Loucy (cell line): ENCODE measurements around the gene SUSD2.

ENCODE experiments used
- H2AFZ ChIP-seq: fragments of 200-600 bp; sonication (generic); 2 replicates; pipeline ENCODE4 v1.6.0; 2016; ENCODE audit warnings: antibody characterized with exemption, mild to moderate bottlenecking, low read length, moderate library complexity
- H3F3A ChIP-seq: fragments of 200-600 bp; 2 replicates; pipeline ENCODE4 v1.6.0; 2016; ENCODE audit warnings: antibody characterized with exemption, low read depth, mild to moderate bottlenecking
- H3K27me3 ChIP-seq: fragments of 200-600 bp; sonication (generic); 2 replicates; pipeline ENCODE4 v1.6.1; 2014; ENCODE audit warnings: low read length, mild to moderate bottlenecking; ENCODE audit not compliant: insufficient read depth, poor library complexity, severe bottlenecking
- H3K36me3 ChIP-seq: fragments of 200-600 bp; sonication (generic); 2 replicates; pipeline ENCODE4 v1.6.1; 2016; ENCODE audit warnings: low read length; ENCODE audit not compliant: insufficient read depth
- H3K4me1 ChIP-seq: fragments of 200-600 bp; sonication (generic); 2 replicates; pipeline ENCODE4 v1.5.1; 2014; ENCODE audit warnings: low read length, mild to moderate bottlenecking; ENCODE audit not compliant: insufficient read depth, poor library complexity, severe bottlenecking
- H3K4me2 ChIP-seq: fragments of 200-600 bp; sonication (generic); 2 replicates; pipeline ENCODE4 v1.6.0; 2014; ENCODE audit warnings: antibody characterized with exemption, low read length, low read depth, mild to moderate bottlenecking; ENCODE audit not compliant: poor library complexity, severe bottlenecking
- H3K4me3 ChIP-seq: fragments of 200-600 bp; sonication (generic); 2 replicates; pipeline ENCODE4 v1.5.1; 2014; ENCODE audit warnings: low read length, mild to moderate bottlenecking, mixed read lengths; ENCODE audit not compliant: poor library complexity, severe bottlenecking
- H3K79me2 ChIP-seq: fragments of 200-600 bp; sonication (generic); 2 replicates; pipeline ENCODE4 v1.6.1; 2014; ENCODE audit warnings: low read length; ENCODE audit not compliant: insufficient read depth
- H3K9ac ChIP-seq: fragments of 200-600 bp; sonication (generic); 2 replicates; pipeline ENCODE4 v1.6.0; 2014; ENCODE audit warnings: mild to moderate bottlenecking, low read depth, low read length, moderate library complexity; ENCODE audit not compliant: poor library complexity, severe bottlenecking
- H3K9me2 ChIP-seq: fragments of 200-600 bp; sonication (generic); replicated peaks from 2 replicates; pipeline ENCODE4 v1.6.1; 2016; ENCODE audit warnings: low read depth, low read length, mixed read lengths
- H3K9me3 ChIP-seq: fragments of 200-600 bp; sonication (generic); 2 replicates; pipeline ENCODE4 v1.6.1; 2014; ENCODE audit warnings: mild to moderate bottlenecking, antibody characterized with exemption, low read length, low read depth; ENCODE audit not compliant: insufficient read depth
- H4K20me1 ChIP-seq: fragments of 200-600 bp; sonication (generic); 2 replicates; pipeline ENCODE4 v1.6.0; 2014; ENCODE audit warnings: antibody characterized with exemption, low read length, mild to moderate bottlenecking; ENCODE audit not compliant: insufficient read depth, poor library complexity, severe bottlenecking
- EZH2phosphoT487 ChIP-seq: fragments of 200-600 bp; IDR thresholded peaks from 2 replicates; pipeline ENCODE4 v1.6.1; 2018; ENCODE audit warnings: antibody characterized with exemption, mild to moderate bottlenecking, moderate library complexity, borderline replicate concordance
- TF ChIP-seq, protein P1 (sequence below): fragments of 200-600 bp; sonication (generic); conservative IDR thresholded peaks from 2 replicates; pipeline ENCODE4 v1.5.1; 2014; ENCODE audit warnings: mild to moderate bottlenecking, antibody characterized with exemption, low read length

SUSD2 gene

DNA sequence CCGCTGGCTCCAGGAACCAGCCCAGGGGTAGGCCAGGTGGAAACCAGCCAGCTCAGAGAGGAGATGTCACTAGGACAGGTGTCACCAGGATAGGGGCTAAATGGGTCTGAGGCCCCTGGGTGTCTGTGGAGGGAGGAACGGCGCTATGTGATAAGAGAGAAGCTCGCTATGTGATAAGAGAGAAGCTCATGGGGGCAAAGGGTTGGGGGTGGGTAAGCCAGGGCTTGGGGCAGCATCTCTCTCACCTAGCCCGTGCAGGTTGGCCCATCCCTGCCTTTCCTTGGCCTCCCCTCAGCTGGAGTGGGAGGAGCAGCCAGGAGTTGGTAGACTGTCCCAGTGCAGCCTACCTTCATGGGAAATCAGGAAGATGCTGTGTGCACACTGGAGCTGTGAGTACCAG lies 26.5 kb upstream of the SUSD2 start:
- Histone ChIP-seq H3K9ac (peak overlapping the region; percentile 81), H3K4me2 (peak overlapping the region; percentile 86), H2AFZ (no peak overlapping the region), H4K20me1 (peaks cover 24% of the 10 kb centered on the region), H3K36me3 (no peaks in the 10 kb centered on the region; the same call in 1 of the 2 replicates), H3K4me3 (peak overlapping the region; percentile 79), H3K4me1 (peaks cover 53% of the 10 kb centered on the region), H3K9me3 (no peaks in the 10 kb centered on the region), H3K27me3 (no peaks in the 10 kb centered on the region), H3K9me2 (no peaks in the 10 kb centered on the region), H3F3A (peaks cover 3% of the 10 kb centered on the region; the same call in 1 of the 2 replicates), H3K79me2 (peaks cover 54% of the 10 kb centered on the region)
- TF ChIP-seq, protein P1, sequence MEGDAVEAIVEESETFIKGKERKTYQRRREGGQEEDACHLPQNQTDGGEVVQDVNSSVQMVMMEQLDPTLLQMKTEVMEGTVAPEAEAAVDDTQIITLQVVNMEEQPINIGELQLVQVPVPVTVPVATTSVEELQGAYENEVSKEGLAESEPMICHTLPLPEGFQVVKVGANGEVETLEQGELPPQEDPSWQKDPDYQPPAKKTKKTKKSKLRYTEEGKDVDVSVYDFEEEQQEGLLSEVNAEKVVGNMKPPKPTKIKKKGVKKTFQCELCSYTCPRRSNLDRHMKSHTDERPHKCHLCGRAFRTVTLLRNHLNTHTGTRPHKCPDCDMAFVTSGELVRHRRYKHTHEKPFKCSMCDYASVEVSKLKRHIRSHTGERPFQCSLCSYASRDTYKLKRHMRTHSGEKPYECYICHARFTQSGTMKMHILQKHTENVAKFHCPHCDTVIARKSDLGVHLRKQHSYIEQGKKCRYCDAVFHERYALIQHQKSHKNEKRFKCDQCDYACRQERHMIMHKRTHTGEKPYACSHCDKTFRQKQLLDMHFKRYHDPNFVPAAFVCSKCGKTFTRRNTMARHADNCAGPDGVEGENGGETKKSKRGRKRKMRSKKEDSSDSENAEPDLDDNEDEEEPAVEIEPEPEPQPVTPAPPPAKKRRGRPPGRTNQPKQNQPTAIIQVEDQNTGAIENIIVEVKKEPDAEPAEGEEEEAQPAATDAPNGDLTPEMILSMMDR = no peak
- TF ChIP-seq EZH2phosphoT487 = no peak

DNA sequence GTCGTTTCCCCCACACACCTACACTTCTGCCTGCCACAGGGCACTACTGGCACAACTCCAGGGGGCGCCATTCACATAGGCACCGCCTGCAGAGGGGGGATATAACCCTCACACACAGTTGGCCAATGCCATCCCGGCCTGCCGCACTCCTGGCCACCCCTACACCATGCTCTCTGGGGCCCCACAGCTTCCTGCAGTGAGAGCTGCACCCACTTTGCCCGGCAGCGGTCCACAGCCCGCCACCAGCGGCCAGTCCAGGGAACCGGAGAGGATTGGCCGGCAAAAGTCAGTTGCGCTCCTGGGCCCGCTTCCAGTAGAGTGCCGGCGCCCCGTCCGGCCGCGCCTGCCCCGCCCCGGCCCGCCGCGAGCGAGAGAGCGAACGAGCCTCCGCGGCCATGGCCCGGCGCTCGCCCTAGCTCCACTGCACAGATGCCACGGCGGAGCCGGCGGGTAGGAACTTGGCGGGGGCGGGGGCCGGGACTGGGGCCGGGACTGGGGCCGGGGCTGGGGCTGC lies 25.6 kb upstream of the SUSD2 start:
- H3K27me3 ChIP-seq = no peaks in the 10 kb centered on the region
- H3K4me3 ChIP-seq = peak overlapping the region; percentile 79
- peak overlapping the region; percentile 81 for H3K9ac ChIP-seq
- no peaks in the 10 kb centered on the region for H3K9me3 ChIP-seq
- peak overlapping the region; percentile 86 for H3K4me2 ChIP-seq
- H2AFZ ChIP-seq = no peak overlapping the region
- peaks cover 61% of the 10 kb centered on the region for H3K4me1 ChIP-seq
- peaks cover 3% of the 10 kb centered on the region; the same call in 1 of the 2 replicates for H3F3A ChIP-seq
- H3K36me3 ChIP-seq = peaks cover 7% of the 10 kb centered on the region; the same call in 1 of the 2 replicates
- TF ChIP-seq, protein P1 = peak; percentile 86
- TF ChIP-seq EZH2phosphoT487 = no peak
- peaks cover 32% of the 10 kb centered on the region for H4K20me1 ChIP-seq
- H3K79me2 ChIP-seq = peaks cover 62% of the 10 kb centered on the region
- H3K9me2 ChIP-seq = no peaks in the 10 kb centered on the region

DNA sequence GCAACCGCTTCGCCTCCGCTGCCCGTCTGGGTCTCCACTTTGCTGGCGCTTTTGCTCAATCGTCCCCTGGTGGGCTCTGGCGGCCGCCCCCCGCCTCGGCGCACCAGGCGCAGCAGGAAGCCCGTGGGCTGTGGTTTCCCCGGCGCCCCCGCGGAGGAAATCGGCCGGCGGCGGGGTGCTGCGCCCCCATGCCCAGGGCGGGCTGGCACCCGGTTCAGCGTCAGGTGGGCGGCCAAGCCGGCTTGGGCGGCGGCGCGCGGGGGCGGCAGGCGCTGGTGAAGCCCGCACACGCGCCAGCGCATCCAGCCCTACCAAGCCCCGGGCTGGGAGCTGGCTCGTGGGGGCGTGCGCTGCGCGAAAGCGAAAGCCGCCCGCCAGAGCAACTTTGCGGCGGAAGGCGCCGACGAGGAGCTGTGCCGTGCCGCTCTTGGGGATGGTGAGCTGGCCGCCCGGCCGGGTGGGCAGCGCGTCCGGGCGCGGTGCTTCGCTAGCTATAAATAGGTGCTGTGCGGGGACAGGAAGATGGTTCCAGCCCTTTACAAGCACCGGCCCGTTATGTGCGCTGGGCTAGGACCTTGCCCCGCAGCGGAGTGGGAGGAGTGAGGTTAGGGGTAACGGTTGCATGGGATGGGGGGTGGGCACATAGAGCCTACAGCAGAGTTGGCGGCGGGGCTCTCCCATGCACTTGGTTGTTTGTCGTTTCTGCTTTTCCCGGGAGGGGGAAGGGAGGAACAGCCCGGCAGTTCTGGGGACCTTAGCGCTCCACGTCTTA lies 25.0 kb upstream of the SUSD2 start:
- peaks cover 68% of the 10 kb centered on the region for H3K4me1 ChIP-seq
- H3K79me2 ChIP-seq = peaks cover 69% of the 10 kb centered on the region
- H3F3A ChIP-seq = peaks cover 3% of the 10 kb centered on the region; the same call in 1 of the 2 replicates
- no peaks in the 10 kb centered on the region for H3K9me3 ChIP-seq
- peaks cover 38% of the 10 kb centered on the region for H4K20me1 ChIP-seq
- H3K36me3 ChIP-seq = peaks cover 12% of the 10 kb centered on the region; the same call in 1 of the 2 replicates
- no peaks in the 10 kb centered on the region for H3K9me2 ChIP-seq
- peak overlapping the region; percentile 86 for H3K4me2 ChIP-seq
- peak overlapping the region; percentile 79 for H3K4me3 ChIP-seq
- peak overlapping the region; percentile 81 for H3K9ac ChIP-seq
- TF ChIP-seq, protein P1 = no peak
- TF ChIP-seq EZH2phosphoT487 = no peak
- H2AFZ ChIP-seq = no peak overlapping the region
- H3K27me3 ChIP-seq = no peaks in the 10 kb centered on the region
